ENCODE results near the gene CCDC68. TPM values are rescaled to one million over a fixed set of nuclear protein-coding genes. Genes with fewer than 3 reads are reported as not detected.
A peak's percentile ranks its signal among the peaks of the same experiment; 100 is the strongest.

The CCDC68 gene
- total RNA-seq, 1 donor from 2014 or later = not detected

DNA sequence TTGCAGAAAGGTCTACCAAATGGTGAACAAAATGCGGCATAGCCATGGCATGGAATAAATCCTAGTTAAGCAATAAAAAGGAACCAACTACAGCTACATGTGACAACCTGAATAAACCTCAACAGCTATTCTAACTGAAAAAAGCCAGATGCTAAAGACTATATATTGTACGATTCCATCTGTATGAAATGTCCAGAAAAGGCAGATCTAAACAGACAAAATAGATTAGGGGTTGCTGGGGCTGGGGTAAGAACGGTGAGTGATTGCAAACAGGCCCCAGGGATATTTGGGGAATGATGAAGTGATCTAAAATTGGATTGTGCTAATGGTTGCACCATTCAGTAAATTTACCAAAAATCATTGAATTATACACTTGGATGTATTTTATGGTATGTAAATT, 2.8 kb downstream of the CCDC68 start:
- H3K27me3 Mint-ChIP-seq (ENCODE audit: insufficient read depth) = peaks cover 45% of the 10 kb centered on the region

DNA sequence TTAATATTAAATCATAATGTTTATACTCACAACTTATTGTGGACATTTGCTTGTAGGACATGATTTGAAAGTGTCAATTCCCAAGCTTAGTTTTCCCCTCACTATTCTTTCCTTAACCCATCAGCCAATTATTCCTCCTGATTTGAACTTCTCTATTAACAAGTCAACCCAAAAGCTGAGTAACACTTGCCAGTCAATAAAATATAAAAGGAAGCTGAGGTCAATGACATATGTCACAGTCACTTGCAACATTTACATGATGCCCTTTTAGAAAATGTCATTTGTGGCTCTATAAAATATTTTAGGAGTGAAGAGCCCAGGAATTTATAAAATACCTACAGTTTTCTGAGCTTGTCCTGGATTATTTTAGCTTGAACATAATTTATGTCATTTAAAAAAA, 7.2 kb downstream of the CCDC68 start:
- intact Hi-C loops (cut with micrococcal nuclease) = loop anchor here (10.0 kb wide), 1 partner anchor 507 kb away; no protein-coding TSS in a partner anchor
- DNase-seq (ENCODE audit: low spot score) = no peak
- Mint-ChIP-seq H3K4me1 (ENCODE audit: low read depth) (no peaks in the 10 kb centered on the region), H3K27ac (no peak overlapping the region), H3K36me3 (ENCODE audit: low read depth) (no peaks in the 10 kb centered on the region), H3K9me3 (no peaks in the 10 kb centered on the region), H3K4me3 (no peak overlapping the region), H3K27me3 (ENCODE audit: insufficient read depth) (peaks cover 10% of the 10 kb centered on the region)

More for the DNA sequence above, 2.8 kb downstream of the CCDC68 start:
- Mint-ChIP-seq H3K9me3 (no peaks in the 10 kb centered on the region), H3K36me3 (ENCODE audit: low read depth) (peaks cover 2% of the 10 kb centered on the region), H3K4me3 (no peak overlapping the region), H3K4me1 (ENCODE audit: low read depth) (no peaks in the 10 kb centered on the region), H3K27ac (no peak overlapping the region)
- intact Hi-C loops (cut with micrococcal nuclease) = loop anchor here (10.0 kb wide), 1 partner anchor 512 kb away; no protein-coding TSS in a partner anchor
- no peak for DNase-seq (ENCODE audit: low spot score)

DNA sequence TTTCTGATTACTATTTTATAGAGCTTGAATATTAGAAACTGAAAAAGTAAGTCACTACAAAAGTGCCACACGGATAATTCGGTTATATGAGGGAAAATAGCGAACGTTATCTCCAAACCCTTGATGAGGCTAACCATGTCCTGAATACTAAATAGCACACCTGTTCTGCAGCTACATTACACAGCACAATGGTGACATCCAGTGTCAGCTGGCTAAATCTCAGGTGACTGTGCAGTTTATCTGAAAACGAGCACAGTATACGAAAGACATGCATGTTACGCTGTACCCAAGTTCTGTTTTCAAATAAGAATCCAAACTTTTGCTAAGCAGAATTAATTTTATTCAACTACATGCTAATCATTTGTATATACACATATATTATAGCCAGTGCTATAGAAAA, 9.0 kb downstream of the CCDC68 start:
- H3K36me3 Mint-ChIP-seq (ENCODE audit: low read depth) = no peaks in the 10 kb centered on the region
- no peak for DNase-seq (ENCODE audit: low spot score)
- intact Hi-C loops (cut with micrococcal nuclease) = loop anchor here (10.0 kb wide), 1 partner anchor 505 kb away; no protein-coding TSS in a partner anchor
- peaks cover 6% of the 10 kb centered on the region for H3K27me3 Mint-ChIP-seq (ENCODE audit: insufficient read depth)
- peaks cover 17% of the 10 kb centered on the region for H3K4me1 Mint-ChIP-seq (ENCODE audit: low read depth)
- no peak overlapping the region for H3K27ac Mint-ChIP-seq
- H3K9me3 Mint-ChIP-seq = no peaks in the 10 kb centered on the region
- H3K4me3 Mint-ChIP-seq = no peak overlapping the region

DNA sequence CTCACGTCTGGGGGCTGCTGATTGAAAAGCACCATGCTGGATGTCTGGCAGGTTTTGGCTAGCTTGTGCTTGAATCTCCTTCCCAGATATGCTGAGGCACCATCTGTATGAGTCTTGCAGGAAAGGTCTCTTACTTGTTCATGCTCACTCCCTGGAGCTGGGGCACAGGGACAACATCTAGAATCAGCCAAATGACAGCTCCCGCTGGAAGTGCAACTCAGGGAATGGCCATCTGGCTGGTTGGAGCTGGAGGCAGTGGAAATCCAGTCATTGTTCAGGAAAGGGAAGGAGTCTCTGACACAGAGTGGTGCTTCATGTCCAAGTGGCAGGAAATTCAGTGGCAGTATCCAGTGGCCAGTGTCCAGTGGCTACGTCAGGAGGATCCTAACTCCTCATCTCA, 9.7 kb downstream of the CCDC68 start:
- intact Hi-C loops (cut with micrococcal nuclease) = loop anchor here (5.0 kb wide), 1 partner anchor 232 kb away; no protein-coding TSS in a partner anchor
- Mint-ChIP-seq H3K36me3 (ENCODE audit: low read depth) (no peaks in the 10 kb centered on the region), H3K4me1 (ENCODE audit: low read depth) (peaks cover 18% of the 10 kb centered on the region), H3K9me3 (no peaks in the 10 kb centered on the region), H3K4me3 (no peak overlapping the region), H3K27me3 (ENCODE audit: insufficient read depth) (peaks cover 5% of the 10 kb centered on the region), H3K27ac (no peak overlapping the region)
- no peak for DNase-seq (ENCODE audit: low spot score)

DNA sequence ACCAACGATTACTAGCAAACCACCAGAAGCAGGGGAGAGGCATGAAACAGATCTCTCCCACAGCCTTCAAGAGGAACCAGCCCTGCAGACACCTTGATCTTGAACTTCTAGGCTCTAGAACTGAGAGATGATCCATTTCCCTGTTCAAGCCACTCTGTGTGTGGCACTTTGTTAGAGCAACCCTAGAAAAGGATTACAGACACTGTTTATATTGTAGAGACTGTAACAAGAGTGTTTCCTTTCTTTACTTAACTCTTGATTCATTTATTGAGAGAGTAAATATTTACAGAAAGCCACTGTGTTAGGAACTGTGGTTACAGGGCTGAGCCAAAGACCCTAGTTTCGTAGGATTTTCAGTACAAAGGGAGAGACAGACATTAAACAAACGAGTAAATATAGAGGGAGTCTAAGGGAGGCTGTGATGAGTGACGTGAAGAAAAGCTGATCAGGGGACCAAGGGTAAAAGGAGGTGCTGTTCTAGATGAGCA, 10.9 kb downstream of the CCDC68 start:
- Mint-ChIP-seq H3K27ac (no peak overlapping the region), H3K9me3 (no peaks in the 10 kb centered on the region), H3K4me1 (ENCODE audit: low read depth) (peaks cover 18% of the 10 kb centered on the region), H3K4me3 (no peak overlapping the region), H3K27me3 (ENCODE audit: insufficient read depth) (peaks cover 2% of the 10 kb centered on the region), H3K36me3 (ENCODE audit: low read depth) (no peaks in the 10 kb centered on the region)
- DNase-seq (ENCODE audit: low spot score) = no peak
- intact Hi-C loops (cut with micrococcal nuclease) = loop anchor here (5.0 kb wide), 1 partner anchor 231 kb away; no protein-coding TSS in a partner anchor

DNA sequence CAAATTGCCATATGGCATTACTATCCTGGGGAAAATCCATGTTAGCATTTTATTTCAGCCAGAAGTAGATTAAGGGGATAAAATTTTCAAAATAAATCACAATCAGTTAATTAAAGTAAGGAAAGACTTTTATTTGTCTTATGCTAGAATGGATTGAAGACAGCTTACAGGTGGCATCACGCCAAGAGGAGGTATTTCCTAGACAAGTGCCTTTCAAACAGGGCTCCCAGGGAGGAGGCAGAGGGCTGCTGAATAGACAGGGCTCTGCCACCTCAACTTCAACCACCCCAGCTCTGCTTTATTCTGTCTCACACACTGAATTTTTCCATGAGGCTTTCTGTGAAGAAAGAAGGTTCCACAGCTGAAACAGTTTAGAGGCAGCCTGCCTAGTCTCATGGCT, 12.2 kb downstream of the CCDC68 start:
- H3K4me3 Mint-ChIP-seq = no peak overlapping the region
- no peaks in the 10 kb centered on the region for H3K9me3 Mint-ChIP-seq
- no peaks in the 10 kb centered on the region for H3K36me3 Mint-ChIP-seq (ENCODE audit: low read depth)
- peaks cover 2% of the 10 kb centered on the region for H3K27me3 Mint-ChIP-seq (ENCODE audit: insufficient read depth)
- H3K4me1 Mint-ChIP-seq (ENCODE audit: low read depth) = peaks cover 18% of the 10 kb centered on the region
- intact Hi-C loops (cut with micrococcal nuclease) = loop anchor here (5.0 kb wide), 1 partner anchor 230 kb away; no protein-coding TSS in a partner anchor
- no peak for DNase-seq (ENCODE audit: low spot score)
- H3K27ac Mint-ChIP-seq = no peak overlapping the region

DNA sequence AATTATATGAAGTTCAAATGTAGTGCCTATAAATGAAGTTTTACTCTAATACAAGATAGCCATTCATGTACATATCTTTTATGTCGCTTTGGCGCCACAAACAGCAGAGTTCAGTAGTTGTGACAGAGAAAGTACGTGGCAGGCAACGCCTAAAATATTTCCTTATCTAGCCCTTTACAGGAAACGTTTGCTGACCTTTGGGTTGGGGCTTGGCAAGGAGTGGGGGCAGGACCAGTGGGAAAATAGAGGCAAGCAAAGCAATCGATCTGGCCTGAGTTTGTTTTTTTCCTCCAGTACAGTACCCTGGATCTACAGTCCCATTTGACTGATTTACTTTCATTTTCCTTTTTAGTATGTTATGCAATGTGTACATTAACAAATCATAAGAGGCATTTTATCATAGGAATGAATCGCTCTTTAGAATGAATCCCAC, 13.1 kb downstream of the CCDC68 start:
- Mint-ChIP-seq H3K9me3 (no peaks in the 10 kb centered on the region), H3K4me1 (ENCODE audit: low read depth) (peaks cover 18% of the 10 kb centered on the region), H3K27me3 (ENCODE audit: insufficient read depth) (peaks cover 2% of the 10 kb centered on the region), H3K36me3 (ENCODE audit: low read depth) (no peaks in the 10 kb centered on the region), H3K4me3 (peak overlapping the region; percentile 84), H3K27ac (peak overlapping the region; percentile 77)
- DNase-seq (ENCODE audit: low spot score) = peak; percentile 7
- intact Hi-C loops (cut with micrococcal nuclease) = loop anchor here (5.0 kb wide), 1 partner anchor 229 kb away; no protein-coding TSS in a partner anchor

DNA sequence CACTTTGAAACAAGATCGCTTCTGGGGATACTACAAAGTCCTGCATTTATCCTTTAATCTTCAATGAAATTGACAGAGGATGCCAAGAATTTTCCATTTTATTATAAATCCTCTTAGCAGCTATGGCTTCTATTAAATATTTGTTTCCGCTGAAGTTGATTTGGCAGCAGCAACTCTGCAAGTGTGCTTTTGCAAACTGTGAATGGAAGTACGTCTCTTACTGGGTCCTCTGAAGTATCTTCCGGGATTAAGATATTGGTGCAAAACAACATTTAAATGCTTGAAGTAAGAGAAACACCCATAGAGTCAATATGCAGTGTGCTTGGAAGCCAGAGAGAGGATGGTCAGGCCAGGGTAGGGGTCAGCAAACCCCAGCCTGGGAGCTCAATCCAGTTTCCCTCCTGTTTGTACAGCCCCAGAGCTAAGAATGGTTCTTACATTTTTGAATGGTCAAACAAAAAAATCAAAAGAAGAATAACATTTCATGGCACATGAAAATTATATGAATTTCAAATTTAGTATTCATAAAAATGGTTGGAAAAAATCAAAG, 13.6 kb downstream of the CCDC68 start:
- Mint-ChIP-seq H3K27ac (no peak overlapping the region), H3K36me3 (ENCODE audit: low read depth) (no peaks in the 10 kb centered on the region), H3K9me3 (no peaks in the 10 kb centered on the region), H3K4me1 (ENCODE audit: low read depth) (peaks cover 18% of the 10 kb centered on the region), H3K27me3 (ENCODE audit: insufficient read depth) (peaks cover 2% of the 10 kb centered on the region), H3K4me3 (peak overlapping the region; percentile 84)
- no peak for DNase-seq (ENCODE audit: low spot score)
- intact Hi-C loops (cut with micrococcal nuclease) = loop anchor here (5.0 kb wide), 1 partner anchor 228 kb away; no protein-coding TSS in a partner anchor

DNA sequence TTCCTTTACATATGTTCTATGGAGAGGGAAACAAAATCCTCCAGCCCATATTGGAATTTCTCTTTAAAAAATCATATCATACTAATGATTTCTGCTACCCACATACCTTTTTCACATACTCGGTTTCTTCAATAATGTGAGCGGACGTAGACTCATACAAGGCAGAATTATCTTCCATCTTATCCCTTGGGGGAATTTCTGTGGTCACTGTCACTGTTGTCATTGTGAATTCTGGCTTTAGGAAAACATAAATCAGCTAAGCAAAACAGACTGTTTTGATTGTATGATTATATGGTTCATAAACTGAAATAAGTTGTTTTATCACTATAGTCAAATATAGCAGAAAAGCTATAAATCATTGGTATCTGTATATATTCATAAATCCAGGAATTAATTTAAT, 16.7 kb downstream of the CCDC68 start:
- intact Hi-C loops (cut with micrococcal nuclease) = no loop called here

DNA sequence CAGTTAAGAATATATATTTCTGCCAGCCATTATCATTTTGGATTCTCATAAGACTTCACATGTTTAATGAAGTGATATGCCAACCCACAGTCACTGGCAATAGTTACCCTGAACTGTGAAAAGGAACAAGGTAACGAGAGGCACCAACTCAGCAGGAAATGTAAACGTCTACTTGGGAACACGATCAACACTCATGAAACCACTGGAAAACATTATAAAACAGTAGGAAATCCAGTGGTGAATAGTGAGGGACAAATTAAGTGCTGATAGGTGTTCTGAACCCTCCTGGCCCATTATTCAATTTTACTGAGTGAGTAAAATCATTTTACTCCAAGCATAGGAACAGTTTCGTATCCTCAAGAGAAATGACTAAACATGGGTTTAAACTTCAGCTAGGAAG, 17.1 kb downstream of the CCDC68 start:
- Mint-ChIP-seq H3K9me3 (no peaks in the 10 kb centered on the region), H3K4me3 (no peak overlapping the region), H3K27ac (no peak overlapping the region), H3K4me1 (ENCODE audit: low read depth) (peaks cover 18% of the 10 kb centered on the region), H3K36me3 (ENCODE audit: low read depth) (no peaks in the 10 kb centered on the region), H3K27me3 (ENCODE audit: insufficient read depth) (peaks cover 2% of the 10 kb centered on the region)
- intact Hi-C loops (cut with micrococcal nuclease) = no loop called here
- DNase-seq (ENCODE audit: low spot score) = no peak

More for the DNA sequence above, 16.7 kb downstream of the CCDC68 start:
- Mint-ChIP-seq H3K4me1 (ENCODE audit: low read depth) (peaks cover 18% of the 10 kb centered on the region), H3K27me3 (ENCODE audit: insufficient read depth) (peaks cover 2% of the 10 kb centered on the region), H3K36me3 (ENCODE audit: low read depth) (no peaks in the 10 kb centered on the region), H3K4me3 (no peak overlapping the region), H3K27ac (no peak overlapping the region), H3K9me3 (no peaks in the 10 kb centered on the region)
- no peak for DNase-seq (ENCODE audit: low spot score)

DNA sequence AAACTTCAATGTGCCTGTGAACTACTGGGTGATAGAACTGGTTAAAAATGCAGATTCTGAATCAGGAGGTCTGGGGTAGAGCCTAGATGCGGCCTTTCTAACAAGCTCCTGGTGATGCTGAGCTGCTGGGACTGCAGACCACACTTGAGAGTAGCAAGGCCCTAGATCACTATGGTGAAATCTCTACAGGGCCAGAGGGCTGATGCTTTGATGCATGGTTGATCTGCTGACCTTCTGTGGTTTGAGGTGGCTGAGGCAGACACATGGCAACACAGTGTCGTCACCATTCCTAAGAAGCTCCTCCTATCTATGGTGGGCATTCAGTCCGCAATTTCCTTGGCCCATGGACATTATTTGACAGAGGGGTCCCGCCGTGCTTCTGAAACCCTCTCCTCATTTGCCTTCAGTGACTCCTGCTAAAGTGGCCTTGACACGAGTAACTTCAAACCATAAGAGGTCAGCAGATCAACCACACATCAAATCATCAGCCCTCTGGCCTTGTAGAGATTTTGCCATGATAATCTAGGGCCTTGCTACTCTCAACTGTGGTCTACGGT, 19.8 kb downstream of the CCDC68 start:
- Mint-ChIP-seq H3K4me3 (no peak overlapping the region), H3K4me1 (ENCODE audit: low read depth) (no peaks in the 10 kb centered on the region), H3K9me3 (no peaks in the 10 kb centered on the region), H3K27ac (no peak overlapping the region), H3K27me3 (ENCODE audit: insufficient read depth) (no peaks in the 10 kb centered on the region), H3K36me3 (ENCODE audit: low read depth) (no peaks in the 10 kb centered on the region)
- no peak for DNase-seq (ENCODE audit: low spot score)
- intact Hi-C loops (cut with micrococcal nuclease) = no loop called here

DNA sequence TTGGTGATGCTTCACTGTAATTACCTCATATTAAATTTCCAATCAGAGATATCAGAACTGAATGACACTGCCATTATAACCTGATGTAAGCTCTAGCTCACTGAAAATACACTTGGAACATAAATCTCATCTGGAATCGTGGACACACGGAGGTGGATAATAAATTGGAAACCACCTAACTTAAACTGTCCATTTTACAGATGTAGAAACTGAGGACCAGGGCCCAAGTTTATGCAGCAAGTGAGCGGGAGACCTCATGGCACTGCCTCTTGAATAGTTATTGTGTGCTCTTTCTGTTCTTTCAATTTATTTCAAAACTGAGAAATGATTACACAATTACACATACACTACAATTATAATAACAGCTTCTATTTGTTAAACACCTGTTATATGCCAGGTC, 20.8 kb downstream of the CCDC68 start:
- H3K36me3 Mint-ChIP-seq (ENCODE audit: low read depth) = no peaks in the 10 kb centered on the region
- DNase-seq (ENCODE audit: low spot score) = no peak
- no peaks in the 10 kb centered on the region for H3K27me3 Mint-ChIP-seq (ENCODE audit: insufficient read depth)
- intact Hi-C loops (cut with micrococcal nuclease) = no loop called here
- no peak overlapping the region for H3K4me3 Mint-ChIP-seq
- no peaks in the 10 kb centered on the region for H3K9me3 Mint-ChIP-seq
- no peak overlapping the region for H3K27ac Mint-ChIP-seq
- no peaks in the 10 kb centered on the region for H3K4me1 Mint-ChIP-seq (ENCODE audit: low read depth)

DNA sequence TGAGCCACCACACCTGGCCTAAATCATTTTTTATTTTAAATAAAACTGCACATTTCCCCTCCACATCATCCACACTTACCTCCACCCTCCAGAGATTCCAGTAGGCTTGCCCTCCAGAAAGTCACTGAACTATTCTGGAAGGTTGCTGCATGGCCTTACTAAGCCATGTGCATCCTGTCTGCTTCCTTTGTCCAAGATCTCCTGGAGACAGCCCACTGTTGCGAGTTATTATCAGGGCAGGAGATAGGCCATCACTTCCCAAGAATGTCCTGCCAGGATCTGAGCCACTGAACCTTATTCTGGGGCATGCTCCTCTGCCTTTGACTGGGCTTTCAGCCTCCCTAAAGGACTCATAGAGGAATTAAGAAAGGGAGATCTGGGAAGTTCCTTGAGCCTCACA, 26.8 kb downstream of the CCDC68 start:
- Mint-ChIP-seq H3K36me3 (ENCODE audit: low read depth) (no peaks in the 10 kb centered on the region), H3K27ac (no peak overlapping the region), H3K9me3 (no peaks in the 10 kb centered on the region), H3K27me3 (ENCODE audit: insufficient read depth) (no peaks in the 10 kb centered on the region), H3K4me3 (no peak overlapping the region), H3K4me1 (ENCODE audit: low read depth) (no peaks in the 10 kb centered on the region)
- intact Hi-C loops (cut with micrococcal nuclease) = no loop called here
- DNase-seq (ENCODE audit: low spot score) = no peak
